Left ventricle myocardium superior (tissue), 1 donor: ENCODE results near the gene EGFR. TPM values are rescaled to one million over a fixed set of nuclear protein-coding genes. Genes with fewer than 3 reads are reported as not detected.

ENCODE experiments used
- ATAC-seq: fragments of 200-7000 bp; cut with Tn5 transposase; one replicate; pipeline ENCODE4 v1.9.1; 2020; ENCODE audit warnings: mild to moderate bottlenecking, moderate library complexity
- DNase-seq: peaks from one replicate; pipeline ENCODE4 v3.0.0-alpha.2; 2020
- intact Hi-C: fragments of 100-400 bp; cut with micrococcal nuclease; formaldehyde crosslinking; loops from one replicate; pipeline ENCODE4 v1.11.0; 2022
- long read RNA-seq: library from polyadenylated mRNA; unstranded; transcript quantifications from one replicate; pipeline ENCODE4 v2.0.0, GENCODE V29; 2021
- total RNA-seq: library from RNA; stranded (reverse); fragmentation: NEBNext Ultra II Directional; extraction: Animal tissue kit (Norgen Biotek cat#: 25700); gene quantifications from one replicate; pipeline ENCODE4 v1.2.1, GENCODE V29; 2021
- donor health status: DM: no; HTN: yes; CAD: no; lungs with severe emphysema.

EGFR gene
- 11.2 TPM for total RNA-seq
- long read RNA-seq, partial matches to known transcripts: 0 of 1 reads
- long read RNA-seq, other reads (novel, unspliced or antisense): 1 of 1 reads

GRCh38 chr7:55018361-55019190 is at the start of gene EGFR:
TSS of gene EGFR (plus strand) at chr7:55019017. CDS start at chr7:55019278, 261 bp downstream.
- ATAC-seq: peak; percentile 86
- intact Hi-C loops: no loop called here
- peak; percentile 88 for DNase-seq

DNA sequence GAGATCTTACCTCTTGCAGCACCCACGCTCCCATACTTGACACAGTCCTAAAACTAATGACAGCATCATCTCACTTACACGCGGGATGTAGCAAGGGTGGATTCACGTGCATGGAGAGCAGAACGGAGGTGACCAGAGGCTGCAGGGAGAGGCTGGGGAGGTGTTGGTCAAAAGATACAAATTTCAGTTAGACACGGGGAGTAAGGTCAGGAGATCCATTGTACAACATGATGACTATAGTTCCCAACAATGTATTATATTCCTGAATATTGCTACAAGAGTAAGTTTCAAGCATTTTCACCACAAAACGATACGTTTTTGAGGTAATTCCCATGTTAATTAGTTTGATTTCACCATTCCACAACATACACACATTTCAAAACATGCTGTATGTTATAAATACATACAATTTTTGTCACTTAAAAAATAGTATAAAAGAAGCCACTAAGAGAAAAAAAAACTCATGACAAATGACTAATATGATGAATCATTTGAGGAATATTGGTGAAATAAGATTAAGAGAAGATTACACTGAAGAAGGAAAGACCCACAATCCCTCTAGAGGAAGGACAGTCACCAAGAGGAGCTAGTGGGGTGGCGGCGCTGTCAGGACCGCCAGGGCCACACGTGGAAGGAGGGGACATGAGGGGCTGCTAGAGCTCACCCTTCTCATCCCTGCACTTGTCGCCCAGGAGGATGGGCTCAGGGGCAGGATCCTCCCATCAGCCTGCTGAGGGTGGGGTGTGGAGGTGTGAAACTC is 49.4 kb upstream of the EGFR start:
- intact Hi-C loops: no loop called here
- no peak for DNase-seq
- no peak for ATAC-seq

DNA sequence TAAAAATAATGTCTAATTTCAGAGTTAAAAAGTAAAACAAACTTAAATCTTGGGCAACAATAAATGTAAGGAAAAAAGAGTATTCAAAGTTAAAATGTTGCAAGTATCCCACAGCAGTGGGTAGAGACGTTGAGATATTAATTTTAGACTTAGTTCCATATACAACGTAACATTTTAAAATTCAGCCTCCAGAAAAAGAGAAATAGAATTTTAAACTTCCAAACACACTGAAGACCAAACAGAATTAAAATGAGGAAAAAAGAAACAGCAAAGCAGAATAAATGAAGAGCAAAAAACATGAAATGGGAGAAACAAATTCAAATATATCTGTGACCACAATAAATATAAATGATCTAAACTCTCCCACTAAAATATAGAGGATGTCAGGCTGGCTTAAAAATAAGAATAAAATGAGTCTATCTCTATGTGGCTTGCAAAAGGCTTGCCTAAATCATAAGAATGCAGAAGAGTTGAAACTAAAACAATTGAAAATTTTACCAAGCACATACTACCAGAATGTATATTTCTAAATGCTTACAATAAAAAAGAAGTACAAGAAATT is 46.0 kb upstream of the EGFR start:
- no peak for DNase-seq
- ATAC-seq: no peak
- intact Hi-C loops: no loop called here

GRCh38 chr7:54978364-54979116 is 40.3 kb upstream of the EGFR start:
- DNase-seq: no peak
- ATAC-seq: no peak
- intact Hi-C loops: no loop called here

DNA sequence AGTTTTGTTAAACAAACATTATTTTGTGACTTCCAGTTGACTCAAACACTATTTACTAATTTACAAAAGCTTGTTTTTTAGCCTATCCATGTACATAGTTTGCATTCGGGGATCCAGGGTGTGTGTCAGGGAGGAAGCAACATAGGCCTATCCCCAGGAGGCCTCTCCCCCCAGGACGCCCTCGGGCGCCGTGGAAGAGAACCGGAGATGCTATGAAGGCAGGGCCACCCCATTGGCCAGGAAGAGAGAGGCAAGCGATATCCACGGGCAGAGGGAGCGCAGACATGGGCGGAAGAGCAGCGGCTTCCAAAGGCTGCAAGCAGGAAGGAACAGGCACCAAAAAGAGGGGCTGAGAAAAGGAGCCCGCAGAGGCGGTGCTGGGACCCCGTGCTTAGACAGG is 38.3 kb upstream of the EGFR start:
- no peak for ATAC-seq

DNA sequence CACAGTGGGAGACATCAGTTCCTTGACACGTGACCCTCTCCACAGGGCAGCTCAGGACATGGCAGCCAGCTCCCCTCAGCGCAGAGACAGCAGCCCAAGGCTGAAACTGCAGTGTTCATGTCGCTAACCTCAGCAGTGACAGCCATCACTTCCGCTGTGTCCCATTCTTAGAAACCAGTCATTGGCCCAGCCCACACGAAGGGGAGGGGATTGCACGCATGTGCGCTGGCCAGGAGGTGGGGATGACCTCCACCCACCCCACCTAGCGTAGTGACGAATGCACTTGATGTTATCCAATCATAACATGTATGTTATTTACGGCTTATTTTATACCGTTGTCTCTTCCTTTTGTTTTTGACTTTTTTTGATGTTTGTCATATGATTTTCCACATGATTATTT is 36.9 kb upstream of the EGFR start:
- no peak for ATAC-seq

More for the DNA sequence above, 38.3 kb upstream of the EGFR start:
- DNase-seq: no peak
- intact Hi-C loops: no loop called here

GRCh38 chr7:54985426-54986330 is 33.1 kb upstream of the EGFR start:
- DNase-seq: no peak
- intact Hi-C loops: no loop called here
- no peak for ATAC-seq

More for the DNA sequence above, 36.9 kb upstream of the EGFR start:
- DNase-seq: no peak
- intact Hi-C loops: no loop called here

GRCh38 chr7:54986716-54987115 is 32.1 kb upstream of the EGFR start:
- DNase-seq (no peak), ATAC-seq (no peak)
- intact Hi-C loops: no loop called here

GRCh38 chr7:54987772-54988171 is 31.0 kb upstream of the EGFR start:
- DNase-seq (no peak), ATAC-seq (no peak)
- intact Hi-C loops: no loop called here

DNA sequence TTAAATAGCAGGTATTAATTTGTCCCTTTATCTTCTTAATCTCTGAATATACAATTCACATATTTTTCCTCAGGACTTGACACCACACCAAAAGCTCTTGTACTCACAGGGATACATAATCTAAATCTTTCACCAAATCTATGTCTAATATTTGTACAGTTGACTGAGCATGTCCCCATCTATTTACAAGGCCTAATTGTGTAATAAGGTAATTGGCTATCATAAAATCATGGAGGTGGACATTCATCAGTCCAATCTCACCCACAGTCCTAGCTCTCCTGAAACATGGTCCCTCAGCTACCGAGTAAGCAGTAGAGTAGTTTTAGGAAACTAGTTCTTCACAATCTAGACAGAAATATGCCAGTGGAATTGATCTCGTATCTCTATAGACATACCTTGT is 30.3 kb upstream of the EGFR start:
- ATAC-seq (no peak), DNase-seq (no peak)
- intact Hi-C loops: no loop called here

DNA sequence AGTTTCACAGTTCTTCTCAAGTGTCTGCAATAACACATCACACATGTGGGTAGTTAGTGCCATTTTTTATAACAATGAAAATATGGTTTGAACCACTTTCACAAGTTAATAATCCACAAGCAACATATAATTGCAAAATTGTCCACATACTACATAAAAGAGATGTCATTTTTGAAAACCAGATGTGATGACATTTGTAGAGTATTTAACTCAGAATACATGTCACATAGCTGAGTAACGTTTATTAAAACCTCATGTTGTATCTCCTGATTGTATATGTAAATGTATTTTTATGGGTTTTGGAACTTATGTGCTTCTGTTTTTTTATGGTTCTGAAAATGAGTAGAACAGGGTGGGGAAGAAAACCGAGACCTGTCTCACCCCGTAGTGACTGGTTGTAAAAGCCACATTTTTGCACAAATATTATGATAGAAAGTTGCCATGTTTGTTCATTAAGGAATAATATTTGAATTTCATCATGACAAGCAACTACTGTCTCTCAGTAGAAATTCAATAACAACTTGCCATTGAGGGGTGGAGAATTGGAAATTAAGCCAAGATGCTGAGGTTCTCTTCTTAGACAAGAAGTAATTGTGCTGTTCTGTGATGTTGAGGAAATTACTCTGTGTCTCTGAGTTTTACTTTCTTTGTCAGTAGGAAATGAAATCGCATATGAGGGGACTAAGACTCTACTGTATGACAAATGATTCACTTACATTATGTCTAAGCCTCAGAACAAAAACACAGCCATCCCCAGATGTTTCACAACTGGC is 29.2 kb upstream of the EGFR start:
- DNase-seq (no peak), ATAC-seq (no peak)
- intact Hi-C loops: no loop called here

DNA sequence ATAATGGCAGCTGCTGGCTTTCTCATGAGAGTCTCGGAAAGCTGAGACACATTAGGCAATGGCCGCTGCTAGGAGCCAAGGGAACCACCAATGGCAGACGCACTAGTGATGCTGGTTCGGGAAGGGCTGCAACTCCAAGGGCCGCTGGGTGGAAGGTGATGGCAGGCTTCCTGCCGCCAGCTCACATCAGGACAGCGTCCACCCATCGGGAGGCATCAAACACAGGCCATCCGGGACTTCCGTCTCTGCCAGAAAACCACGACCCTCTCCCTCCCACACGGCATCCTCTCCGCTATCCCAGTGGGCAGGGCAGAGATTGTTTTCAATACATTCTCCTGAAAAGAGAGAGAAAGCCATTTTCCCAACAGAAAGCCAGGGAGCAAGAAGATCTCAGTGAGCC is 27.5 kb upstream of the EGFR start:
- intact Hi-C loops: no loop called here
- no peak for DNase-seq
- no peak for ATAC-seq

DNA sequence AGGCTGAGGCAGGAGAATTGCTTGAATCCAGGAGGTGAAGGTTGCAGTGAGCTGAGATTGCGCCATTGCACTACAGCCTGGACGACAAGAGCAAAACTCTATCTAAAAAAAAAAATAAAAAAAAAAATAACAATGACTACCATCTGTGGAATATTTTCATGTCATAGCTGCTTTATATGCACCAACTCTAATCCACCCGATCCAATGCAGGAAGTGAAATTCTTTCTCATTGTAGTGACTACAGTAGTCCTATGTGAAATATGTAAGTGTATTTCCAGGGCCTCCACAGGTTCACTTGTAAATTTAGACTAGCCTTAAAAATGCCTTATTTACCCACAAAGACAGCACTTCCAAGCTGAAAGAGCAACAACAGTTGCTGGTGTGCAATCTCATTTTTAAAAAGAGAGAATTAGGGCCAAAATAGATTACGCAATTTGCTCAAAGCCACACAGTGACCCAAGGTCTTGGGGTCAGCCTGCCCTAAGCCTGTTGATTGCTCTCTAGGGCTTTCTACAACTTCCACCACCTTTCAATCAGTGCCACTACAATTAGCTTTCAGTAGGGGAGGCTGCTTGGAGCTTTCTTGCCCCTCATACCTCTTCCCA is 25.8 kb upstream of the EGFR start:
- intact Hi-C loops: no loop called here
- no peak for DNase-seq
- peak; percentile 74 for ATAC-seq

GRCh38 chr7:54995166-54995565 is 23.7 kb upstream of the EGFR start:
- intact Hi-C loops: no loop called here
- ATAC-seq (no peak), DNase-seq (no peak)

- DNase-seq: no peak
- intact Hi-C loops: no loop called here
- no peak for ATAC-seq
Measured at GRCh38 chr7:54995610-54996363, 23.0 kb upstream of the EGFR start.

DNA sequence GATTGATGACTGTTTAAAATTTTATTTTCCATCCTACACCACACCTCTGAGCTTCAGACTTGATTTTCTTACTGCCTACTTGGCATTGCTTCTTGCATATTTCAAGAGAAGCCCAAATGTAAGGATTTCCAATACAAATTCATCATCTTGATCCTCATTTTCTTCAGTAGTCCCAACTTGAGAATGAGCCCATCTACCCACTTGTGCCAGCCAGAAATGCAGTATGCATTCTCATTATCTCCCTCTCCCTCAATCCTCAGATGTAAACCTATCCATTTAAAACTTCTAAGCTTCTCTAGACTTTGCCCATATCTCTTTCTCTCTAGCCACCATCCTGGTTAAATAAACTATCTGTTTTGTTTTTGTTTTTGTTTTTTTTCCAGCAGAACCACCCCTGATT is 22.4 kb upstream of the EGFR start:
- DNase-seq (no peak), ATAC-seq (no peak)
- intact Hi-C loops: no loop called here

- intact Hi-C loops: no loop called here
- no peak for ATAC-seq
- no peak for DNase-seq
Measured at GRCh38 chr7:55004579-55004978, 14.2 kb upstream of the EGFR start.
